ENCODE data around the gene GRM4.

Gene GRM4

DNA sequence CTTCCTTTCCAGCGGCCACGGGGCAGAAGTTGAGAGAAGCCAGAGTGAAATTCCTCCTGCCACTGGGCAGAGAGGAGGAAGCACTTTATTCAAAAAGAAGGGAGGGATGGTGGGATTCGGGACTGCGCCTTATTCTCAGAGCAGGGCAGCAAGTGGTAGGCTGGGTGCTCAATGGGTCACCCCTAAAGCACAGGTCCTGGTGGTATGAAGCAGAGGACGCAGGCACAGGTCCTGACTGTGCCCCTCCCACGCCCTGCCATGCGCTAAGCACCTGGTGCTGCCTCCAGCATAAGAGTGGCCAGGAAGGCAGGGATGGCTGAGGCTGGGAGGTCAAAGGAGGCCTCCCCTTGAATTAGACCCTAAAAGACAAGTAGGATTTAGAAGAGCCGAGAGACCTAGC, 4.9 kb upstream of the GRM4 start:
- H3K9ac ChIP-seq (ENCODE audit: insufficient read length, low read depth): peak overlapping the region; percentile 32
- TF ChIP-seq ZNF274 (IDR thresholded peaks at IDR 0.05; ENCODE audit: low read depth, low read length) (no peak), YY1 (IDR thresholded peaks at IDR 0.05; ENCODE audit: insufficient read depth, insufficient read length) (no peak), SUZ12 (IDR thresholded peaks at IDR 0.05; ENCODE audit: extremely low read depth, insufficient read depth, insufficient read length) (no peak)
- no peaks in the 10 kb centered on the region for H3K9me3 ChIP-seq (ENCODE audit: insufficient read depth, low read length)
- H3K4me1 ChIP-seq (ENCODE audit: insufficient read depth, insufficient read length): peaks cover 33% of the 10 kb centered on the region
- H3K4me3 ChIP-seq (ENCODE audit: insufficient read length, low read depth): no peak overlapping the region
- DNase-seq (ENCODE audit: low read depth, low spot score): no peak
- H3K27me3 ChIP-seq (ENCODE audit: insufficient read depth, insufficient read length): peaks cover 53% of the 10 kb centered on the region
- H3K36me3 ChIP-seq (ENCODE audit: insufficient read depth, insufficient read length, low read length): no peaks in the 10 kb centered on the region

DNA sequence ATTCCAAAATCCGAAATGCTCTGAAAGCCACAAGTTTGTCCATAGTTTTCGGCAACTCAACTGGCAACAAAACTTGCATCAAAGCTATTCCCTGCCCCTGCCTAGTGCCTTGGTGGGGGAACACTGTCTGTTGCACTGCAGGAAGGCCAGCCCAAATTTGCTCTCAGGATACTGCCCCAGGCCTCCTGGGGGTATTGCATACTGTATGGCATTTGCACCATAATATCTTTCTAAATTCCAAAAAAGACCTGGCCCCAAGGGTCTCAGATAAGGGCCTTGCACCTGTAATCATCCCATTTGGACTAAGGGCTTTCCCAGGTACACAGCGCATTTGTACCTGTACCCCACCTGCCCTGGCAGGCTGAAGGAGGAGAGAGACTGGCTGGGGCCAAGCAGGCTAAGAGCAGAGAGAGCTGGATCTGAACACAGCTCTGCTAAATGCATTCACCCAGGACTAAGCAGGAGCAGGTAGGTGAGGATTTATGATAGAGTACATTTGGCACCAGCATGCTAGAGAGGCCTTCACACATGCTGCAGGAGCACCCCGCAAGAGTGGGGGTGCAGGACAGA, 4.0 kb upstream of the GRM4 start:
- Histone ChIP-seq H3K36me3 (ENCODE audit: insufficient read depth, insufficient read length, low read length) (no peaks in the 10 kb centered on the region), H3K4me1 (ENCODE audit: insufficient read depth, insufficient read length) (peaks cover 33% of the 10 kb centered on the region), H3K9ac (ENCODE audit: insufficient read length, low read depth) (no peak overlapping the region), H3K9me3 (ENCODE audit: insufficient read depth, low read length) (no peaks in the 10 kb centered on the region), H3K4me3 (ENCODE audit: insufficient read length, low read depth) (no peak overlapping the region), H3K27me3 (ENCODE audit: insufficient read depth, insufficient read length) (peaks cover 62% of the 10 kb centered on the region)
- TF ChIP-seq ZNF274 (IDR thresholded peaks at IDR 0.05; ENCODE audit: low read depth, low read length) (no peak), YY1 (IDR thresholded peaks at IDR 0.05; ENCODE audit: insufficient read depth, insufficient read length) (no peak)
- DNase-seq (ENCODE audit: low read depth, low spot score): no peak

DNA sequence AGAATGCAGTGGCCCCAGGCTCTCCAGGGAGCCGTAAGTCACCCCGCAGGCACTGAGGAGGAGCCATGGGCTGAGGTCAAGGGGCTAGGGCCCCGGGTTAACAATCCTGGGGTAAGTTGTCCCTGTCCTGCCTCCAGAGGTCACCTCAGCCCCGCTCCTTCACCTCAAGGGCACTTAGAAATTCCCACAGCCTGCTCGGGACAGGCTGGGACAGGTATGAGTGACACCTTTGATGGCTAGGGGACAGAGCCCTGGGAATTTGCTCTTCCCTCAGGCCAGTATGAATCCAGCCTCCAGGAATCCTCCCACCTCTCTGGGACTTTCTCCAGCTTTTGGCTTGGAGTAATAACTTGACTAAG, 3.5 kb upstream of the GRM4 start:
- no peak overlapping the region for H3K4me3 ChIP-seq (ENCODE audit: insufficient read length, low read depth)
- H3K27me3 ChIP-seq (ENCODE audit: insufficient read depth, insufficient read length): peaks cover 63% of the 10 kb centered on the region
- no peak for TF ChIP-seq SUZ12 (IDR thresholded peaks at IDR 0.05; ENCODE audit: extremely low read depth, insufficient read depth, insufficient read length)
- TF ChIP-seq ZNF274 (IDR thresholded peaks at IDR 0.05; ENCODE audit: low read depth, low read length): no peak
- no peak for TF ChIP-seq YY1 (IDR thresholded peaks at IDR 0.05; ENCODE audit: insufficient read depth, insufficient read length)
- no peak overlapping the region for H3K9ac ChIP-seq (ENCODE audit: insufficient read length, low read depth)
- H3K9me3 ChIP-seq (ENCODE audit: insufficient read depth, low read length): no peaks in the 10 kb centered on the region
- H3K36me3 ChIP-seq (ENCODE audit: insufficient read depth, insufficient read length, low read length): no peaks in the 10 kb centered on the region
- no peak for DNase-seq (ENCODE audit: low read depth, low spot score)
- peaks cover 31% of the 10 kb centered on the region for H3K4me1 ChIP-seq (ENCODE audit: insufficient read depth, insufficient read length)

DNA sequence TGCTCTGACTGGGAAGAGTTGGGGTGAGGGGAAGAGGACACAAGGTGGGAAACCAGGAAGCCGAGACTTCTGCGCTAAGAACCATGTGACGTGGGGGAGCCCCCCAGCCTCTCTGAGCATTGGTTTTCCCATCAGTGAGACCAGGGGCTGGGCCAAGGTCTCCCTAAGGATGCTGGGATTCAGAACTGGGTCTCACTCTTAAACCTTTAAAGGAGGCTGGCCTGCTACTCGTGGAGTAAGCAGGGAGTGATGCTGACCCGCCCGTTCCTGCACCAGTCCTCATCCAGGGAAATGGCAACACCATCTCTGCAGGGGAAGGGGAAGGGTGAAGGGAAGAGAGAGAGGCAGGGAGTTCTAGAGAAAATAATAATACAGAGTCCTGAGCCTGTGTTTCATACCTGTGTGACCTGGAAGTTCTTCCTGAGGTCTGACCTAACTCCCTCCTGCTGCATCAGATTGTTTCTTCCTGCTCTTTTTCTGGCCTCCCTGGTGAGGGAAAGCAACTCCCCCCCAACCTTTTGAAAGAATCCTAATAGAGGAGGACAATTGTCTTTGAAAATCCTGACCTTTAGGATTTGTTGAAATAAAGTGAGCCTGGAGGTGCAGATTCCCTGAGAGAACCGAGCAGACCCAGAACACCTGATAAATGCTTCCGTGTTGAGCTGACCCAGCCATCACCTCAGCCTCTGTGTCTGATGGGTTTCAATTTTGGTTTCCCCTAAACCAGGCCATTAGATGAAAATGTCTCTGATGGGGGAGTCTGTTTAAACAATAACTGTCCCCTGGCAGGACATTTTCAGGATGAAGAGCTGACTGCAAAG, 3.0 kb upstream of the GRM4 start:
- peaks cover 26% of the 10 kb centered on the region for H3K4me1 ChIP-seq (ENCODE audit: insufficient read depth, insufficient read length)
- no peaks in the 10 kb centered on the region for H3K9me3 ChIP-seq (ENCODE audit: insufficient read depth, low read length)
- no peak for TF ChIP-seq YY1 (IDR thresholded peaks at IDR 0.05; ENCODE audit: insufficient read depth, insufficient read length)
- no peak for TF ChIP-seq ZNF274 (IDR thresholded peaks at IDR 0.05; ENCODE audit: low read depth, low read length)
- no peak for TF ChIP-seq SUZ12 (IDR thresholded peaks at IDR 0.05; ENCODE audit: extremely low read depth, insufficient read depth, insufficient read length)
- H3K4me3 ChIP-seq (ENCODE audit: insufficient read length, low read depth): no peak overlapping the region
- H3K9ac ChIP-seq (ENCODE audit: insufficient read length, low read depth): peak overlapping the region; percentile 21
- DNase-seq (ENCODE audit: low read depth, low spot score): no peak
- no peaks in the 10 kb centered on the region for H3K36me3 ChIP-seq (ENCODE audit: insufficient read depth, insufficient read length, low read length)
- peaks cover 61% of the 10 kb centered on the region for H3K27me3 ChIP-seq (ENCODE audit: insufficient read depth, insufficient read length)

DNA sequence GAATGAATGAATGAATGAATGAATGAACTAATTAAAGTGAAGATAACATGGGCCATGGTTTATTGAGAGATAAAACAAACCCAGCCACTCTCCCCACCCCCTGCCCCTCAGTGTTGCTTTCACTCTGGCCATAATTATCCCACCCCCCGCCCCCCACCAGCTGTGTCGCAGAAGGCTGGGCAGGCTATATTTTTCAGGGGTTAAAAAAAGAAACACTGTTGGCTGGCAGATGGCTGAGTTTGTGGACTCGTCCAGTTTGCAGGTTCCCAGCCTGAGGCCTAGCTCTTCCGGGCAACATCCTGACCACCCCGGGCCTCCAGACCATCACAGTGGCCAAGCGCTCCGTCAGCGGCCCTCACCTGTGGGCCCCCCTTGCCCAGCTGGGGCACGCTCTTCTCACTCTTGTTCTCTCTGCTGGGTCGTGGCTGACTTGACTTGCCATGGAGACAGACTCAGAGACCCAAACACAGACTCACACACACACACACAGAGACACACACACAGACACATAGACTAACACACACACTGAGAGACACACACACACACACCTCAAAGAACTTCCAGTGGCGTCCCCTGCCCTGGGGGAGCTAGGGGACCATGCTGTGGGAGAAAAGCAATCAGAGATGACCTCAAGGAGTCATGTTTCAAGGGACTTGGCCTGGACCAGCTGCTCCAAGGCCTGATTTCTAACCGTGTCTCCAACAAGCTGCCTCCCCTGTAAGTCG, 2.2 kb upstream of the GRM4 start:
- peaks cover 34% of the 10 kb centered on the region for H3K4me1 ChIP-seq (ENCODE audit: insufficient read depth, insufficient read length)
- peaks cover 62% of the 10 kb centered on the region for H3K27me3 ChIP-seq (ENCODE audit: insufficient read depth, insufficient read length)
- H3K36me3 ChIP-seq (ENCODE audit: insufficient read depth, insufficient read length, low read length): no peaks in the 10 kb centered on the region
- no peak for TF ChIP-seq ZNF274 (IDR thresholded peaks at IDR 0.05; ENCODE audit: low read depth, low read length)
- no peak for TF ChIP-seq SUZ12 (IDR thresholded peaks at IDR 0.05; ENCODE audit: extremely low read depth, insufficient read depth, insufficient read length)
- TF ChIP-seq YY1 (IDR thresholded peaks at IDR 0.05; ENCODE audit: insufficient read depth, insufficient read length): no peak
- DNase-seq (ENCODE audit: low read depth, low spot score): no peak
- H3K4me3 ChIP-seq (ENCODE audit: insufficient read length, low read depth): no peak overlapping the region
- peak overlapping the region; percentile 21 for H3K9ac ChIP-seq (ENCODE audit: insufficient read length, low read depth)
- H3K9me3 ChIP-seq (ENCODE audit: insufficient read depth, low read length): no peaks in the 10 kb centered on the region

DNA sequence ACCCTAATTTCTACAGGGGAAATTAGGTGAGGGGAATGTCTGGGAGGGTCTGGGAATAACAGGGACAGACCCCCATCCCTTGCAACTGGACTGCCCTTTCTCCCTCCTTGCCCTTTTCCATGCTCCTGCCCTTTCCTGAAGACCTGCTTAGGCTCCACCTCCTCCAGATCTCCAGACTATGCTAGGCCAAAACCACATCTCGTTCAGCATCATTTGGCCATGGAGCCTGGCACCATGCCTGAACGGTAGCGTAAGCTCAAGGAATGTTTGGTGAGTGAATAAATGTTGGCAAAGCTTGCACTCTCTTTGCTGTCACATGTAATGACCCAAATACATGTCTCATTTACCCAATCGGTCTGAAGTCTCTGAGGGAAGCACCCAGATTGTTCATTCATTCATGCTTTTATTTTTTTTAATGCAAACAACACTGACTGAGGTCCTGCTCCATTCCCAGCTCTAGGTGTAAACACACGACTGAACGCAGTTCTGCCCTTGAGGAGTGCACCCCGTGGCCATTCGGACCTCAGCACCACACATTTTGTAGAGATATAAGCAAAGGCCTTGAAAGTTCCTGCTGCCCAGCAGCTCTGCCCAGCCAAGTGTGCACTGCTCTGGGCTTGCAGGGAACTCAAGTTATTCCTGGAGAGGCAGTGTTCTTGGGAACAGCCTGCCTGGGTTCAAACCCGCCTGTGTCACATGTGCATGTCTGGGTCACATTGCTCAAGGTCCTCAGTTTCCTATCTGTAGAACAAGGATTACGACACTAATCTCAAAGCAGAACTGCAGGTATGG, 1.1 kb upstream of the GRM4 start:
- TF ChIP-seq ZNF274 (IDR thresholded peaks at IDR 0.05; ENCODE audit: low read depth, low read length) (no peak), YY1 (IDR thresholded peaks at IDR 0.05; ENCODE audit: insufficient read depth, insufficient read length) (no peak), SUZ12 (IDR thresholded peaks at IDR 0.05; ENCODE audit: extremely low read depth, insufficient read depth, insufficient read length) (no peak)
- H3K9ac ChIP-seq (ENCODE audit: insufficient read length, low read depth): no peak overlapping the region
- no peaks in the 10 kb centered on the region for H3K36me3 ChIP-seq (ENCODE audit: insufficient read depth, insufficient read length, low read length)
- peaks cover 32% of the 10 kb centered on the region for H3K4me1 ChIP-seq (ENCODE audit: insufficient read depth, insufficient read length)
- DNase-seq (ENCODE audit: low read depth, low spot score): no peak
- H3K27me3 ChIP-seq (ENCODE audit: insufficient read depth, insufficient read length): peaks cover 54% of the 10 kb centered on the region
- H3K9me3 ChIP-seq (ENCODE audit: insufficient read depth, low read length): no peaks in the 10 kb centered on the region
- no peak overlapping the region for H3K4me3 ChIP-seq (ENCODE audit: insufficient read length, low read depth)
